Measurements from ENCODE around the gene SMIM13. TPM values are rescaled to one million over a fixed set of nuclear protein-coding genes. Genes with fewer than 3 reads are reported as not detected.

The SMIM13 gene
- total RNA-seq, 3 donors from 2014 or later (not counting 1 experiment from before 2014, with no cell fraction given): 5.3 to 10.3 (median 9.8) TPM

DNA sequence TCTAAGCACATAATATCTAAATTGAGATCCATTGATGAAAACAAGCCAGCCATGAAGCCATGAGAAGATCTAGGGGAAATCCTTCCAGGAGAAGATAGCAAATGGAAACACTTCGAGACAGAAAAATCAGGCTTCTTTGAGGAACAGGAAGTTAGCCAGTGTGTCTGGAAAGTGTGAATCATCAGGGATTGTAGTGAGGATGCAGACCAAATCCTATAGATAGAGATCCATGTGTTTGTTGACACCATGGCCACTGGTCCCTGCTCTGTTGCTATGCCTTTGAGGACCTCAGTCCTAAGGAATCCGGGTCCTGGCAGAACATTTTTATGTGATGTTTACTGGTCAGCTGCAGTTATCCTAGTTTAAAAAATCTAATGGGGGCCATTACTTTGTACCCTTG is 42.9 kb upstream of the SMIM13 start:
- H3K27me3 Mint-ChIP-seq (ENCODE audit: low read depth in 2 of 2): peaks cover 13 to 64% of the 10 kb centered on the region in 2 donors
- no peak for DNase-seq
- H3K4me1 Mint-ChIP-seq: no peaks in the 10 kb centered on the region
- ATAC-seq: no peak
- Histone ChIP-seq H3K27ac (ENCODE audit: low read length) (no peak overlapping the region), H3K9me3 (ENCODE audit: control insufficient read depth, insufficient read depth, low read length) (no peaks in the 10 kb centered on the region), H3K27me3 (ENCODE audit: control insufficient read depth, insufficient read depth, low read length) (peaks cover 12% of the 10 kb centered on the region), H3K4me1 (ENCODE audit: control insufficient read depth, insufficient read depth, low read length) (no peaks in the 10 kb centered on the region), H3K4me3 (ENCODE audit: low read length) (no peak overlapping the region), H3K36me3 (ENCODE audit: control insufficient read depth, insufficient read depth, low read length) (no peaks in the 10 kb centered on the region)
- TF ChIP-seq, protein P1, sequence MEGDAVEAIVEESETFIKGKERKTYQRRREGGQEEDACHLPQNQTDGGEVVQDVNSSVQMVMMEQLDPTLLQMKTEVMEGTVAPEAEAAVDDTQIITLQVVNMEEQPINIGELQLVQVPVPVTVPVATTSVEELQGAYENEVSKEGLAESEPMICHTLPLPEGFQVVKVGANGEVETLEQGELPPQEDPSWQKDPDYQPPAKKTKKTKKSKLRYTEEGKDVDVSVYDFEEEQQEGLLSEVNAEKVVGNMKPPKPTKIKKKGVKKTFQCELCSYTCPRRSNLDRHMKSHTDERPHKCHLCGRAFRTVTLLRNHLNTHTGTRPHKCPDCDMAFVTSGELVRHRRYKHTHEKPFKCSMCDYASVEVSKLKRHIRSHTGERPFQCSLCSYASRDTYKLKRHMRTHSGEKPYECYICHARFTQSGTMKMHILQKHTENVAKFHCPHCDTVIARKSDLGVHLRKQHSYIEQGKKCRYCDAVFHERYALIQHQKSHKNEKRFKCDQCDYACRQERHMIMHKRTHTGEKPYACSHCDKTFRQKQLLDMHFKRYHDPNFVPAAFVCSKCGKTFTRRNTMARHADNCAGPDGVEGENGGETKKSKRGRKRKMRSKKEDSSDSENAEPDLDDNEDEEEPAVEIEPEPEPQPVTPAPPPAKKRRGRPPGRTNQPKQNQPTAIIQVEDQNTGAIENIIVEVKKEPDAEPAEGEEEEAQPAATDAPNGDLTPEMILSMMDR (IDR thresholded peaks at IDR 0.05): no peak
- H3K9me3 Mint-ChIP-seq: no peaks in the 10 kb centered on the region
- H3K4me3 Mint-ChIP-seq: no peak overlapping the region
- intact Hi-C loops (cut with micrococcal nuclease): no loop called here
- no peak overlapping the region for H3K27ac Mint-ChIP-seq
- no peaks in the 10 kb centered on the region for H3K36me3 Mint-ChIP-seq
- 88% methylated on average over 2 of the region's 2 CpGs for WGBS (ENCODE audit: insufficient coverage)

GRCh38 chr6:11053307-11053706 is 40.3 kb upstream of the SMIM13 start:
- DNase-seq: no peak
- H3K27ac ChIP-seq (ENCODE audit: low read length): no peak overlapping the region
- no peaks in the 10 kb centered on the region for H3K4me1 Mint-ChIP-seq

DNA sequence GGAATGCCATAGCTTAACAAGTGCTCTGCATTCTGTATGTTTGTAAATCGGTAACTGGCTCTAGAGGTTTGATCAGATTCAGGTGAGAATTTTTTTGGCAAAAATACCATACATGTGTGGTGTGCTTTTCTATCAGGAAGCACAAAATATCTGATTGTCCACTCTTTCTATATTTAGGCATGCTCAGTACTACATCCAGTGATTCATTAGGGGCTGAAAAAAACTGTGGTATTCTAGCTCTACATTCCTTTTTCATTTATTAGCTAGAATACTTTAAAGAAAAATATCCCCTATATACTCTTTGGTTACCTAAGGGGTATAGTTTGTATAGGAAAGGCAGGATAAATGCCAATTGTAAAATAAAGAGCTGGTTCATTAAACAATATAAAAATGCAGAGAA is 38.9 kb upstream of the SMIM13 start:
- no peak overlapping the region for H3K4me3 ChIP-seq (ENCODE audit: low read length)
- H3K36me3 ChIP-seq (ENCODE audit: control insufficient read depth, insufficient read depth, low read length): no peaks in the 10 kb centered on the region
- 100% methylated on average over 1 of the region's 1 CpG for WGBS (ENCODE audit: insufficient coverage)
- H3K27ac ChIP-seq (ENCODE audit: low read length): no peak overlapping the region
- no peaks in the 10 kb centered on the region for H3K27me3 ChIP-seq (ENCODE audit: control insufficient read depth, insufficient read depth, low read length)
- ATAC-seq: no peak
- TF ChIP-seq, protein P1 (IDR thresholded peaks at IDR 0.05): no peak
- Mint-ChIP-seq H3K27me3 (ENCODE audit: low read depth in 2 of 2) (peaks cover 0 to 30% of the 10 kb centered on the region in 2 donors), H3K9me3 (no peaks in the 10 kb centered on the region), H3K4me1 (no peaks in the 10 kb centered on the region), H3K4me3 (no peak overlapping the region), H3K36me3 (no peaks in the 10 kb centered on the region), H3K27ac (no peak overlapping the region)
- no peaks in the 10 kb centered on the region for H3K4me1 ChIP-seq (ENCODE audit: control insufficient read depth, insufficient read depth, low read length)
- DNase-seq: no peak
- no peaks in the 10 kb centered on the region for H3K9me3 ChIP-seq (ENCODE audit: control insufficient read depth, insufficient read depth, low read length)
- intact Hi-C loops (cut with micrococcal nuclease): no loop called here

More at GRCh38 chr6:11053307-11053706, 40.3 kb upstream of the SMIM13 start:
- Histone ChIP-seq H3K9me3 (ENCODE audit: control insufficient read depth, insufficient read depth, low read length) (no peaks in the 10 kb centered on the region), H3K36me3 (ENCODE audit: control insufficient read depth, insufficient read depth, low read length) (no peaks in the 10 kb centered on the region), H3K4me1 (ENCODE audit: control insufficient read depth, insufficient read depth, low read length) (no peaks in the 10 kb centered on the region), H3K4me3 (ENCODE audit: low read length) (no peak overlapping the region), H3K27me3 (ENCODE audit: control insufficient read depth, insufficient read depth, low read length) (peaks cover 3% of the 10 kb centered on the region)
- Mint-ChIP-seq H3K4me3 (no peak overlapping the region), H3K27me3 (ENCODE audit: low read depth in 2 of 2) (peaks cover 3 to 42% of the 10 kb centered on the region in 2 donors), H3K27ac (no peak overlapping the region), H3K36me3 (no peaks in the 10 kb centered on the region), H3K9me3 (no peaks in the 10 kb centered on the region)
- TF ChIP-seq, protein P1 (IDR thresholded peaks at IDR 0.05): no peak
- no peak for ATAC-seq
- WGBS (ENCODE audit: insufficient coverage): 87% methylated on average over 5 of the region's 5 CpGs
- intact Hi-C loops (cut with micrococcal nuclease): no loop called here

GRCh38 chr6:11055127-11055627 is 38.5 kb upstream of the SMIM13 start:
- no peak overlapping the region for H3K4me3 ChIP-seq (ENCODE audit: low read length)
- H3K36me3 ChIP-seq (ENCODE audit: control insufficient read depth, insufficient read depth, low read length): no peaks in the 10 kb centered on the region
- DNase-seq: no peak
- H3K9me3 ChIP-seq (ENCODE audit: control insufficient read depth, insufficient read depth, low read length): no peaks in the 10 kb centered on the region
- H3K27me3 ChIP-seq (ENCODE audit: control insufficient read depth, insufficient read depth, low read length): no peaks in the 10 kb centered on the region
- Mint-ChIP-seq H3K4me3 (no peak overlapping the region), H3K9me3 (no peaks in the 10 kb centered on the region), H3K27ac (no peak overlapping the region), H3K4me1 (no peaks in the 10 kb centered on the region), H3K36me3 (no peaks in the 10 kb centered on the region), H3K27me3 (ENCODE audit: low read depth in 2 of 2) (peaks cover 0 to 25% of the 10 kb centered on the region in 2 donors)
- intact Hi-C loops (cut with micrococcal nuclease): no loop called here
- no peaks in the 10 kb centered on the region for H3K4me1 ChIP-seq (ENCODE audit: control insufficient read depth, insufficient read depth, low read length)
- H3K27ac ChIP-seq (ENCODE audit: low read length): no peak overlapping the region
- ATAC-seq: no peak
- TF ChIP-seq, protein P1 (IDR thresholded peaks at IDR 0.05): no peak
- 84% methylated on average over 4 of the region's 4 CpGs for WGBS (ENCODE audit: insufficient coverage)
